HCT116 (cell line): Measurements from ENCODE around the gene TRIM66.

ENCODE experiments used
- CEBPB ChIP-seq: IDR thresholded peaks from 2 replicates; pipeline ENCODE4 v1.6.1; 2012; ENCODE audit warnings: low read depth
- CTCF ChIP-seq, 3 experiments: fragments of 200-600 bp in 1 of 3; sonication (generic) in 1 of 3; IDR thresholded peaks in 2 of 3; conservative IDR thresholded peaks in 1 of 3; 2 replicates each; pipeline ENCODE4 v1.5.1; 2012 to 2017; ENCODE audit warnings: low read depth in 2 of 3, low read length in 2 of 3, antibody characterized with exemption in 1 of 3, borderline replicate concordance in 1 of 3, control low read depth in 1 of 3, mild to moderate bottlenecking in 1 of 3, mixed read lengths in 1 of 3, mixed run types in 1 of 3, moderate library complexity in 1 of 3; ENCODE audit not compliant: insufficient read depth in 1 of 3
- EZH2 ChIP-seq: fragments of 200-600 bp; sonication (generic); IDR thresholded peaks from 2 replicates; pipeline ENCODE4 v1.6.1; 2017; ENCODE audit warnings: antibody characterized with exemption, mixed run types
- JUND ChIP-seq: IDR thresholded peaks from 2 replicates; pipeline ENCODE4 v1.6.1; 2012
- POLR2A ChIP-seq: IDR thresholded peaks from 2 replicates; pipeline ENCODE4 v1.7.0; 2011; ENCODE audit warnings: borderline replicate concordance; ENCODE audit not compliant: insufficient read depth, insufficient read length; ENCODE audit errors: extremely low read depth
- POLR2AphosphoS5 ChIP-seq: IDR thresholded peaks from 2 replicates; pipeline ENCODE4 v1.6.1; 2011; ENCODE audit warnings: mild to moderate bottlenecking, low read depth, low read length, moderate library complexity
- SP1 ChIP-seq: IDR thresholded peaks from 2 replicates; pipeline ENCODE4 v1.6.1; 2012; ENCODE audit warnings: low read depth
- YY1 ChIP-seq: IDR thresholded peaks from 2 replicates; pipeline ENCODE4 v1.6.1; 2011; ENCODE audit warnings: low read length, low read depth, moderate library complexity, mild to moderate bottlenecking; ENCODE audit not compliant: insufficient replicate concordance; ENCODE audit errors: extremely low read depth
- TF ChIP-seq, protein P1 (sequence below): IDR thresholded peaks from 2 replicates; pipeline ENCODE4 v1.6.1; 2012

DNA sequence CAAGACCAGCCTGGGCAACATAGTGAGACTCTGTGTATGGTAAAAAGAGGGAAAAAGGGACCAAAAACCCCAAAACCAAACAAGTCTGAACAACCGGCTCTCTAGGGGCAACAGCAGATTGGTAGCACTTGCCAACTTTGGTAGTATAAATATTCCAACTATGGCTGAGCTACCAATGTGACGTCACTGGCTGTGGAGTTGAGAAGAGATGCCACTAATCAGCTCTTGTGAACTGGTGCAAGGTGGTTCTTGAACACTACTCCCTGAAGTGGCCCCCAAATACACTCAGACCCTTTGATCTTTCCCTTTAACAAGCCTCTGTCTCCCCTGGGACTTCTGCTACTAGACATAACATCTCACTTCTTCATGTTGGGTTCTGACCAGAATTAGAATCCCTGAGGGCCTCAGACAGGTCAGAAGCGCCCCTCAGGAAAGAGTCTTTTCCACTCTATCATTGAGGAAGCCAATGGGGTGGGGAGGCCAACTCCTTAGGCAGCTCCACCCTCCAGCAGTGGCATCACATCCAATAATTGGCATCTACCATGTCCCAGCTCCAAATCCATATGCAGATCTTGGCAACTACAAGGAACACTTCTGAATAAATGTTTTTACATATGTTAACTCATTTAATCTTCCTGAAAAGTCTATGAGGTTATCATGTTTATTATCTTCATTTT, 49.3 kb upstream of the TRIM66 start:
- TF ChIP-seq CTCF (IDR thresholded peaks at IDR 0.05 in 2 of 3, conservative IDR thresholded peaks at IDR 0.05 in 1 of 3; ENCODE audit: borderline replicate concordance in 1 of 3, insufficient read depth in 1 of 3, low read depth in 2 of 3, low read length in 2 of 3), result no peak
- TF ChIP-seq, protein P1, sequence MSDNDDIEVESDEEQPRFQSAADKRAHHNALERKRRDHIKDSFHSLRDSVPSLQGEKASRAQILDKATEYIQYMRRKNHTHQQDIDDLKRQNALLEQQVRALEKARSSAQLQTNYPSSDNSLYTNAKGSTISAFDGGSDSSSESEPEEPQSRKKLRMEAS, result no peak
- no peak for TF ChIP-seq POLR2AphosphoS5
- no peak for TF ChIP-seq SP1
- no peak for TF ChIP-seq POLR2A
- no peak for TF ChIP-seq JUND
- no peak for TF ChIP-seq YY1
- TF ChIP-seq EZH2, result no peak
- TF ChIP-seq CEBPB, result no peak
